ENCODE data around the gene ARHGAP24.
"Not testable (repeated sequence)": the region's sequence is repeated elsewhere in the genome, so short reads cannot be mapped to it uniquely, and the experiment has no call there.

The ARHGAP24 gene

DNA sequence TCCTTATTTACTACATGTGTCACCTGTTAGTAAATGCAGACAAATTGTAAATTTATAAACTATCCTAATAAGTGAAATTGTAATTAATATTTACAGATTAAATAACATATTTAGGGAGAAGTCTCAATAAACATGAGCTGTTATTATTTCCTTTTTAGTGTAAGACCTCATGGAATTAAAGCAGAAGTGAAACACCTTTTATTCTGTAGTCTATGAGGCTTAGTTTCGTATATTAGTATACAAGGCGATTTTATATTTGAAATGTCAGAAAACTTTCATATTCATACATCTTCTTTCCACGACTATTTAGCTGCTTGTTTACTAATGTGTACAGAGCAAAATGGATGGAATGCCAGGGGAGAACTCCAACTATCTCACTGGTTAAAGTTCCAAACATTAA lies 414.4 kb downstream of the ARHGAP24 start:
- no peak for DNase-seq (ENCODE audit: extremely low read depth in 1 of 2, low read depth in 1 of 2)

DNA sequence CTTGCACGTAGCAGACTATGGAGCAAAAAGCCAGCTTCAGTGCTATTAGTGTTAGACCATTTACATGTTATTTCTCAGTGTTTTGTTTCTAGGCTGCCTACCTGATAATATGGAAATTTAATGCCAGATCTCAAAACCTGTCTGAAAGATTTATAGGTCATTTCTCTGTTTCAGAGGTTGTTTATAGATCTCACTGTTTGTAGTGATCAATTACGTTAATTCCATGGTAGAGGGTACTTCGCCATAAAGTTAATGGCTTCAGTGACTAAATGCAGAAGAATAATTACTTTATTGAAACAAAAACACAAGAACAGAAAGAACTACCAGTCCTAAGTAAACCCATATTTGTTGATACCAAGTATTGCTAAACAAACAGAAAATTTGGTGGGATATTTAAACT lies 420.8 kb downstream of the ARHGAP24 start:
- DNase-seq (ENCODE audit: extremely low read depth in 1 of 2, low read depth in 1 of 2): no peak

DNA sequence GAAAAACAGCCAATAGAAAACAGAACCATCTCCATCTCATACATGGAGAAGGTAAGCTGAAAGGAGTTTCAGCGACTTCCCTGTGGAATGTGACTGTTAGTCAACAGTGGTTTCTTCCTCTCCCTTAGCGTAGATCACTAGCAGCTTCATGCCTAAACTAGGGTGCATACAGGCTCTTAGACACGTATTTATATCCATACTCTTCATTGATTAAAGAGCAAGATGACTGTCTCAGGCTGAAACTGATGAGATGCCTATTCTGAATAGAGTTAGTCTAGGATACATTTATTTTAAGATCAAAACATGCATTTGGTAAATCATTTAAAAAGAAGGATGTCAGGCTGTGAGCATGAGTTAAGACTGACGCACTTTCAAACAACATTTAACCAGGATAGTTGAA lies 423.3 kb downstream of the ARHGAP24 start:
- DNase-seq (ENCODE audit: extremely low read depth in 1 of 2, low read depth in 1 of 2): no peak

DNA sequence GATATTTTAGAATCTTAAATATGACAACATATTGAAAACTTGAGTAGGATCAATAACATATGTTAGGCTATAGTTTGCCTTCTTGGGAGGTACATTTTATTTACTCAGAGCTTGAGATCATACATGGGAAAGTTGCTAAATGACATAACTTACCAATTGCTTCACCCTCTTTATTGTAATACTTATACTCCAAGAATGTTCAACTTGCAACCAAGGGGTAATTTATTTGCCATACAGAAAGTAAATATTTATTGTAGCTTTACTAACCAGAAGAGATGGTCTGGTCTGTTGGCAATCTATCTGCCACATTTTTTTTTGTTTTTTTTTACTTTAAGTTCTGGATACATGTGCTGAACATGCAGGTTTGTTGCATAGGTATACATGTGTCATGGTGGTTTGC lies 426.6 kb downstream of the ARHGAP24 start:
- DNase-seq (ENCODE audit: extremely low read depth in 1 of 2, low read depth in 1 of 2): no peak

DNA sequence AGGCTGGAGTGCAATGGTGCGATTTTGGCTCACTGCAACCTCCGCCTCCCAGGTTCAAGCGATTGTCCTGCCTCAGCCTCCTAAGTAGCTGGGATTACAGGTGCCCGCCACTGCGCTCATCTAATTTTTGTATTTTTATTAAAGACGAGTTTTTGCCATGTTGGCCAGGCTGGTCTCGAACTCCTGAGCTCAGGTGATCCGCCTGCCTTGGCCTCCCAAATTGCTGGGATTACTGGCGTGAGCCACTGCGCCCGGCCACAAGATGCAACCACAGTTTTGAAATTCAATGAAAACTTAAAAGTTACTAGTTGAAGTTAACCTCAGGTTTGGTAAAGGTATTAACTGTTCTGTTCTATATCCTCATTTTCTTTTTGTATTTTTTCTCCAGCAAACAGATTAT lies 427.7 kb downstream of the ARHGAP24 start:
- DNase-seq (ENCODE audit: extremely low read depth in 1 of 2, low read depth in 1 of 2): not testable (repeated sequence)

DNA sequence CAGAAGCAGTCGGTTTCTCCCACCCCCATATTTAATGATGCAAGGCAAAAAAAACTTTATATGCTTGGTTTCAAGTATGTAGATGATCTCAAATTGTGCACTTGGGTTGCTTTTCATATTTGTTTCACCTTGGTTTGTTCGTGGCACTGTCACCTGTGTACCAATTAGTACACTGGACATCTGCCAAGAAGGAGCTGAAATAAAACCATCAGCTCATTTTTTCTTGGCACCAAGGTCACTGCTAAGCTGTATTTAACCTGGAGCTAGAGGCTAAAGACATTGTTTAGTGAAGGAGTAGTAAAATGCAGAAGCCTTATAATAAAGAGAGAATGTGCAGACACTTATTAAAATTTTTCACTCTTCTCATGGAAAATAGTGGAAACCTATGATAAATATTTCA lies 430.8 kb downstream of the ARHGAP24 start:
- no peak for DNase-seq (ENCODE audit: extremely low read depth in 1 of 2, low read depth in 1 of 2)

DNA sequence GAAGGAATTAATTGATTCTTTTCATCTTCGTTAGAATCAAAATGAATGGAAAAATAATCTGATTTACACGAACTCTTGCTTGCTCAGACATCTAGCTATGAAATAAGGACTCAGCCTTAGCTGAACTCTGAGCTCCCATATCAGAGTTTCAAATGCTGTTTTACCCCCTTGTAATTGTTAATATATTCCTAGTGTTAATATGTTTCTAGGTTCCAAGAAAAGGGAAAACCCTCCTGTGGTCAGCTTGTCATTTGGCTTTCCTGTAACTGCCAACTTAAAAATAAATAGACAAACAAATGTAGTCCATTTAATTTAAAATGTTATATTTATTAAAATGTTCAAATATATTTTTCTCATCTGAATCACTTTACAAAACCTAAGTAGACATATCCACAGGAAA lies 432.1 kb downstream of the ARHGAP24 start:
- DNase-seq (ENCODE audit: extremely low read depth in 1 of 2, low read depth in 1 of 2): no peak

DNA sequence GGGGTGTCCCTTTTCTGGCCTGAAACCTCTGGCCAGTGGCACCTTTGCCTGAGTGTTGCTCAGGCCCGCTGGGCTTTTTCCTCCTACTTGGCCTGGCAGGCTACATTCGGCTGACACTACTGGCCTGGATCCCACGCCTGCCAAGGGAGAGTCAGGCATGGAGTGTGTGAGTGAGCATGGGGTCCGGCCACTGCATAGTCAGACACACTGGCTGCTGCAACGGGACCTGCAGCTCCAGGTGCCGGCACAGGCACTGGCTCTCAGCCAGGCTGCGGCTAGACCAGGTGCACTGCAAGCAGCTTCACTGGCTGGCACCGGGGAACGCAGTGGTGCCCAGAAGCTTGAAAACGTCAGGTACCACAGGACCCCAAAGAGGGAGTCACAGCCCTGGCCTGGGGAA lies 434.9 kb downstream of the ARHGAP24 start:
- no peak for DNase-seq (ENCODE audit: extremely low read depth in 1 of 2, low read depth in 1 of 2)

DNA sequence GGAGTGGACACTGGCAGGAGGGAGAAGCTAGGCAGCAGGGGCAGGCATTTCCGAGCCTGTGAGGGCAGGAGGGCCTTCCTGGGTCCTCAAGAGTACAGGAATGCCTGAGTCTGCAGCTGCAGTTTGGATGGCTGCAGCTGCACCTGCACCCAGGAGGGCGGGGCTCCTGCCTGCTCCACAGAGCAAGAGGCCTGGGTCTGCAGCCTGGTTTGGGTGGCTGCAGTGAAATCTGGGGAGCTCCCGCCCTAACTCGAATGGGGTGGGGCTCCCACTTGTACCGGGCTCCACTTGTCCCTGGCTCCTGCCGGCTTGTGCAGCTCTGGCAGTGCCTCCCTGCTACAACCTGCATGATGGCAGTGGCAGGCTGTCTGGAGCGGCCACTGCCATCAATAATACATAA lies 436.0 kb downstream of the ARHGAP24 start:
- no peak for DNase-seq (ENCODE audit: extremely low read depth in 1 of 2, low read depth in 1 of 2)

DNA sequence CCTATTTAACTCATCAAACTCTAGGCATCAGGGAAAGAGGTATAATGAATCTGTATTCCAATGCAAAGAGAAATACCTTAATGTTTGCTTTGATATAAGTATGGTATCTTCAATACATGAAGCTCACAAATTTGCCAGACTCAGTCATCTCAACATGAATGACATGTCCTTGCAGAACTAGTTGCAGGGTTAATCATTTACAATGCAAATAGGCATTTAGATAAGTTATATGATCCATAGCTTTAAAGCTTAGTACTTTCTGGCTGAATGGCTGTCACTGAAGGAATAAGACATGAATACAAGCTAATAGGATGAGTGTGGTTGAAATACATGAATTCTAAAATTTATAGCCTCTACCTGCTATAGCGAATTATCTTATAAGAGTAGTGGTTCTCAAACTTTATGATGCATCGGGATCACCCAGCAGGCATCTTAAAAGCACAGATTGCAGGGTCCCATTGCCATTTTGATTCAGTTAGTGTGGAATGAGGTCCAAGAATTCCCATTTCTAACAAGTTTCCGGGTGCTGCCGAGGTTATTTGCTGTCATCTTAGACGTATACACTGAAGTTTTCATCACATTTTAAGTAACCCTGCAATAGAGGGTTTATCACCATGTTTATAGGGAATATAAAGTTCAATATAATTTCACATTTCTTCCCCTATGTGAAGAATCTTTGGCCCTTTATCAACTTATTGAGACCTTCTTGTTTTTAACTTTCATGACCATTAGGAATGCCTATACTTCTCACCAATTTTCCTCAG lies 439.2 kb downstream of the ARHGAP24 start:
- DNase-seq (ENCODE audit: extremely low read depth in 1 of 2, low read depth in 1 of 2): no peak

DNA sequence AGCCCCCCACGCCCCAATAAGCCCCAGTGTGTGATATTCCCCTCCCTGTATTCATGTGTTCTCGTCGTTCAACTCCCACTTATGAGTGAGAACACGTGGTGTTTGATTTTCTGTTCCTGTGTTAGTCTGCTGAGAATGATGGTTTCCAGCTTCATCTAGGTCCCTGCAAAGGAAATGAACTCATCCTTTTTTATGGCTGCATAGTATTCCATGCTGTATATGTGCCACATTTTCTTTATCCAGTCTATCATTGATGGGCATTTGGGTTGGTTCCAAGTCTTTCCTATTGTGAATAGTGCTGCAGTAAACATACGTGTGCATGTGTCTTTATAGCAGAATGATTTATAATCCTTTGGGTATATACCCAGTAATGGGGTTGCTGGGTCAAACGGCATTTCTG lies 440.6 kb downstream of the ARHGAP24 start:
- not testable (repeated sequence) for DNase-seq (ENCODE audit: extremely low read depth in 1 of 2, low read depth in 1 of 2)

DNA sequence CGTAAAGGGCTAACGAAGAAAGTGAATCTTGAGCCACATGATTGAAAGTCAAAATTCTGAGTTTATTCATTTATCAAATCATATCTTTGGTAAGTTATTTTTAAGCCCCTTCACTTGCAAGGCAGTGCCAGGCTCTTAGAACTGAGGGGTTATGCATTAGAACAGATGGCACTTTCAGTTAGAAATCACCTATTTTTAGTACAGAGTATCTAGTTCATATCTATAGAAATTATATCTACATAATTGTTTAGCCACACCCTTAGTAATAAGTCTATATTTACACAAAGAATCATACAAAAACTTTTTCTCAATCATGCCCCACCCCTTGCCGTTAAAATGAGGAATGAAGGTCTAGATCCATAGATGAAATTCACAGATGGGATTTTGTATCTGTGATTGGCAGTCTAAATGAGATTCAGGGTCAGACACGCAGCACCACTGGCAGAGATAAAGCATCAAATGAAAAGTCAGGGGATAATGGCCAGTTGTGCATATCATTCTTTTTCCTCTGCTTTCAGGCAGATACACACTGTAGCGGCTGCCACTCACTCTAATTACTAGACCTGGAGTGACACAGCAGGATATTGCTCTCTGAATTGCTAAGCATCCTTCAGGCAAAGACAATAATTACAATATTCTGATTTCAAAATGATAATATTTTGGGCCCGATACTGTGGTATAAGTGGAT lies 444.4 kb downstream of the ARHGAP24 start:
- DNase-seq (ENCODE audit: extremely low read depth in 1 of 2, low read depth in 1 of 2): no peak

DNA sequence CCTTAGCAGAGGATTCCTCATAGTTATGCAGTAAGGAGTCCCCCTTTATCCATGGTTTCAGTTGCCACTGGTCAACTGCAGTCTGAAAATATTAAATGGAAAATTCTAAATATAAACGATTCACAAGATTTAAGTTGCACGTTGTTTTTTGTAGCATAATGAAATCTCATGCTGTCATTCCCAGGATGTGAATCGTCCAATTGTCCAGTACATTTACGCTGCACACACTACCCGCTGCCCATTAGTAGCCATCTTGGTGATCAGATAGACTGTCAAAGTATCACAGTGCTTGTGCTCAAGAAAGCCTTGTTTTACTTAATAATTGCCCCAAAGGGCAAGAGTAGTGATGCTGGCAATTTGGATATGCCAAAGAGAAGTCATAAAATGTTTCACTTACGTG lies 450.1 kb downstream of the ARHGAP24 start:
- DNase-seq (ENCODE audit: extremely low read depth in 1 of 2, low read depth in 1 of 2): no peak

DNA sequence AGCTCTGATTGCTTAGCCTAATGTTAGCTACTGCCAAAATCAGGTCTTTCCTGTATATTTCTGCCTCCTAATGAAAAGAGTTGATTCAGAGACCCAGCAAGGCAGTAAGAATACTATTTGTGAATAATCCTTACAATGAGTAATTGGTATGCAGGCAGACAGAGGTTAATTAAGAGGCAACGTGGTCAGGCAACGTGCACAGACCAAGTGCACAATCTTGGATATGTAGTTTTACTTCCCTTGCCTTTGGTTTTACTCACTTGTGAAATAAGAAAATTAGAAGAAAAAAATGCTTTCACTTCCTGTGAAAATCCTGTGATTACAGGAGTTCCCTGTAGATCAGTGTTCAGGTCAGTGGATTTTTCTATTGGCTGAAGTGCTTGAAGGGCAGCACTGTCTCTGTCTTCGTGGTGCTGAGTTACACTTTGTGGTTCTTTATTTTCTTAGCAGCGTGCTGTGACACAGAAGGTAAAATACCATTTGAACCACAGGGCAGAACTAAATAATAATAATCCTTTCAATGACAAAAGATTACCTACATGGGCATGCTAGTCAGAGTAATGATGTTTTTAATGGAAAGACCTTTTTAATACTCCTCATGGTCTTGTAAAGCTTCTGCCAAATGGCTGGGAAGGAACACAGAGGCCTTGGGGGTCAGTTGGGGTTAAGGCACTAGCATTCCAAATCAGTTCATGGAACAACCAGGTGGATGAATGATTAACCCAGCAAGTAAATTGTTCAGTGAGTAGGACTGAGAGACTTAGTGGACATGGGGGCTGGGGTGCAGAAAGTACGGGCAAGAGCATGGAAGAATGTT lies 454.0 kb downstream of the ARHGAP24 start:
- DNase-seq (ENCODE audit: extremely low read depth in 1 of 2, low read depth in 1 of 2): no peak

DNA sequence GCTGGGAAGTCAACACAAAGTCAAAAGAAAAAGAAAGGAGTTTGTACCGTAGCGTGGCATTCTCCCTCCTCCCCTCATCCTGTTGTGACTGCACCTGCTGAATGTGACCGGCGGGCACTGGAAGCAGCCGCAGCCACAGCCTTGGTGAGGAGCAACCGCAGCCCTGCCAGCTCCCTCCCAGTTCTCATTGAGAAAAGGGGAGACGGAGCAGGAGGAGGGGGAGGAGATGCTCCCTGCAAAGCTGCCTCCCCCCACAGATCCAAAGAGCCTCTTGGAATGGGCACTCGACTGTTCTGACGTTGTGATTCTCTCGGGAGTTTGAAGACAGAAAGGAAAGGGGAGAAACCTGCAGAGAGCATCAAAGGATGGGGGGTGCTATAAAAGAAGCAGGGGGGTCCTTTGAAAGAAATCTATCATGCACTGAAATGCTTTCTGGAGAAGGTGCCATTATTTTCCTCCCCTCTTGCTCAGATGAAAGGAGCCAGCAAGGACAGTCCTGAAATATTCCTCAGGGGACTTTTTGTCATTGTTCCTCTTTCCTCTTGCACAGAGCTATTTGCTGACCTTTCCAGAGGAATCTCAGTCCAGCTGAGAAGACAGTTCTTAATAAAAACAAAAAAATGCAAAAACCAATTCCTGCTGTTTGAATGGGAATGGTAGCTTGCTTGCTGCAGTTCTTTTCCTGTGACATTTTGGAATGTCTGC lies 455.2 kb downstream of the ARHGAP24 start:
- no peak for DNase-seq (ENCODE audit: extremely low read depth in 1 of 2, low read depth in 1 of 2)

DNA sequence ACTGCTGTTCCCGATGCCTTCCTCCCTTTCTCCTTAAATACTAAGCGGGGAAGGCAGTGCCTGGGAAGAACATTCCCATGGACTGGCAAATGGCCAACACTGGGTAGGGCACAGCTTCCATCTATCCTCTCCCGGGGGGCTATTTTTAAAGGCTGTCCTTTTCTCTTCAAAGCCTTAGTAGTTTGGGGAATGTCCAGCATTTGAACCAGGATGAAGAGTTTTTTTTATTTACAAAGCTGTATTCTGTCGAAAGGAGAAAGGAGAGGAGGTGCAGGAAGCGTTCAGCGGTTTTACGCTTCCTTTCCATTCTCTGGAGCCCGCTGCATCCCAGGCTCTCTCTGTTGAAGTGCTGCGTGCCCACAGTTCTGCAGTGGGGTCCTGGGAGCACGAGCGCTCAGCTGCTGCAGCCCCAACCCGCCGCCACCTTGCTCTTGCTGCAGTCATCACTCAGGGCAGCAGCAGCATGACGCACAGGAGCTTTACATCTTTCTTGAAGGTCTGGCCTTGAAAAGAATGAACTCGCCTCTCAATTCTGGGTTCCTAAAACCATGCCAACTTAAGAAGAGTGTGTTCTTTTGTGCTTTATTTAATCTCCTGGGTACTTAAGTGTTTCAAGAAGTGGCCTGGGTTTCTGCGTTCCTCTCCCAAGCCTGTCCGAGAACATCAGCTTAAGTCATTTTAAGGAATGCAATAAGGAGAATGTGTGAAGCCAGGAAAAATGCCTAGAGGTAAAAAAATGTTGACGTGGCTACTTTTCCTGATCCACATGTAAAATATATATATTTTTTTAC lies 457.7 kb downstream of the ARHGAP24 start:
- DNase-seq (ENCODE audit: extremely low read depth in 1 of 2, low read depth in 1 of 2): no peak

DNA sequence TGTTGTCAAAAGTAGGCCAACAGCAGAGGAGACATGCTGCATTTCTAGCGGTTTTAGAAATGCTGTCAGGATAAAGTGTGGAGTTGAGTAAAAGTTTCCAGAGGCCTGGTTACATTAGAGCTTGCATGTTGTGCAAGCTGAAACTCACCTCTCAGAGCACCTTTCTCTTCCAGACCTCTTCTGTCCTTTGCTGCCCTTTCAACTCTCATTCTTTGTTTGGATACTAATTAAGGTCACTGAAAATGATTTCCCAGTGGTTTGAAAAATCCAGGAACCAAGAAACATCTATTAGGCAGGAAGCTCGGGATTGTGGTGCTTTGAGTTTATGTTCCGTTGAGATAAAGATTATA lies 458.3 kb downstream of the ARHGAP24 start:
- DNase-seq (ENCODE audit: extremely low read depth in 1 of 2, low read depth in 1 of 2): no peak

DNA sequence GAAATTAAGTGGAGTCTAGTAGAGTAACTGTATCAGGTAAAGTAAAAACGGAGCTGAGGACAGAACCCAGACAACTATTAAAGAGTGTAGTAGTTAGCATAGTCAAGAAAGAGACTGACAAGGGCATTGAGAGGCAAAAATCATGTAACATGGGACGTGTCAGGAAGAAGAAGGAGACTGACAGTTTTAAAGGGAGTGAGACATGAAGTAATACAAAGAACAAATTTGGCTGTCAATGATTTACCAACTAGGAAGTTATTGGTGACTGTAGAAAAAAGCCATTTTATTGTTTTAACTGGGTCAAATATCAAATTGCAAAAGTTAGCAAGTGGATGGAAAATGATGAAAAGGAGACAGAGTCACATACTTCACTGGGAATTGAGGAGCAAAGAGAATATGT lies 462.6 kb downstream of the ARHGAP24 start:
- DNase-seq (ENCODE audit: extremely low read depth in 1 of 2, low read depth in 1 of 2): no peak

DNA sequence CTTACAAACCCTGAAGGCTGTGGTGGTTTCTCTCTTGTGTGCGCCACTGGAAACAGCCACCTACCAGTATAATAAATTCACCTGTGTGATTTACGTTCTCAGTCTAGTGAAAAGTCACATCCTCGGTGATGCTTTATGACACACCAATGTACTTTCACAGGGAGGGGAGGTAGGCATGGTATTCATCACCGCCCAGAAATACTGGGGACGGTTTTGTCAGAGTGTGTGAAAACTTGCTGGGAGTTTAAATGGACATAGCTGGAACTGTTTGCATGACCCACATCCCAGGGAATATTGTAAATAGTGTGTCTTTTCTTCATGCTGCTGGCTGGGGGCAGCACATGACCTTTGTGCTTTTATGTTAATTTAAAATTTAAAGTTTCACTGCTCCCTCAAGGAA lies 463.1 kb downstream of the ARHGAP24 start:
- DNase-seq (ENCODE audit: extremely low read depth in 1 of 2, low read depth in 1 of 2): no peak

DNA sequence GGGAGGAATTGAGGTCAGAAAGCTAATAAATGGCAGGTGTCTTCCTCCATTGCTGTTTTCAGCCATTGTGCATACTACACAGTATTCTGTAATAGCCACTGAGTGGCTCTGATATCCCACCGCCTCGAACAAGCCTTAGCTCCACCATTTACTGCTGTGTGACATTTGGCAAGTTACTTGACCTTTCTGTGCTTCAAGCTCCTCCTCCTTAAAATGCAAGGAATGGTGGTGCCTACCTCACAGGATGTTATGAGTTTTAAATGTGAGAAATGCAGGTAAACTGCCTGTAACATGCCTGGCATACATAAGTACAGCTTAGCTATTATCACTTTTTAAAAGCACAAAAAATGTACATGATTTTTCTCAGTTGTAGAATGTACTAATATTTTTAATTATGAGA lies 464.0 kb downstream of the ARHGAP24 start:
- no peak for DNase-seq (ENCODE audit: extremely low read depth in 1 of 2, low read depth in 1 of 2)

DNA sequence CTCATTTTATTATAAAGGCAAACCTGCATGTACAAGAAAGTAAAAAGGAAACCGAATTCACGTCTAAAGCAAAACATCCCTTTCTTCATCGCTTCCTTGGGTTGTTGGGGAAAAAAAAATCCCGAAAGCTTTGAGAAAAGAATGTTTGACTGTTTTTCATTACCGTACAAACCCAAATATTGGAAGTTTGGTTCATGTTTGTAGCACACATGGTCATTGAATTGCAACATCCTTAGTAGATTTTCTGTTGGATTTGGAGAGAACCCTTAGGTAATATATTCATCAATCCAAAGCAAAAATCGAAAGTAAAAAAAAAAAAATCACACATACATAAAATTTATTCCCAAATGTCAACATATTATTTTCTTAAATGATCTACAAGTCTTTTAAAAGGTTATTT lies 464.6 kb downstream of the ARHGAP24 start:
- no peak for DNase-seq (ENCODE audit: extremely low read depth in 1 of 2, low read depth in 1 of 2)
